PC-9 (cell line): ENCODE measurements around the gene RIBC2. TPM values are rescaled to one million over a fixed set of nuclear protein-coding genes. Genes with fewer than 3 reads are reported as not detected.
"Not testable (repeated sequence)": the region's sequence is repeated elsewhere in the genome, so short reads cannot be mapped to it uniquely, and the experiment has no call there.

ENCODE experiments used
- BruUV-seq: library from RNA; stranded (reverse); fragments of 400-500 nt; replicated peaks from 2 replicates; lab custom pipeline; 2021; lab: Mats Ljungman, UMichigan
- CTCF ChIA-PET: fragments of 300-600 bp; sonication (Branson Sonifier 250); formaldehyde crosslinking; loops from one replicate; lab custom pipeline; 2022; ENCODE audit warnings: antibody characterized with exemption; lab: Charles Lee
- POLR2A ChIA-PET: fragments of 300-600 bp; sonication (Branson Sonifier 250); formaldehyde crosslinking; loops from one replicate; lab custom pipeline; 2022; ENCODE audit warnings: antibody characterized with exemption; ENCODE audit not compliant: unreplicated experiment; lab: Charles Lee
- DNase-seq, 2 experiments: peaks; one replicate each; pipeline versions ENCODE4 v3.0.0 to v3.0.0-alpha.2; 2015 to 2022; ENCODE audit warnings: mixed read lengths in 1 of 2
- H2AFZ ChIP-seq: fragments of 200-600 bp; sonication (generic); 2 replicates; pipeline ENCODE4 v1.8.1; 2017; ENCODE audit warnings: antibody characterized with exemption
- H3F3A ChIP-seq: fragments of 200-600 bp; sonication (generic); 2 replicates; pipeline ENCODE4 v1.8.1; 2017; ENCODE audit warnings: antibody characterized with exemption, mild to moderate bottlenecking, low read depth; ENCODE audit not compliant: insufficient read depth
- H3K27ac ChIP-seq: fragments of 200-600 bp; sonication (generic); 2 replicates; pipeline ENCODE4 v1.6.1; 2016; ENCODE audit warnings: mixed run types
- H3K27me3 ChIP-seq: fragments of 200-600 bp; sonication (generic); 2 replicates; pipeline ENCODE4 v1.6.1; 2016; ENCODE audit warnings: low read depth, mixed run types; ENCODE audit not compliant: insufficient read depth
- H3K36me3 ChIP-seq: fragments of 200-600 bp; sonication (generic); 2 replicates; pipeline ENCODE4 v1.6.1; 2016; ENCODE audit warnings: low read depth, mixed run types
- H3K4me1 ChIP-seq: fragments of 200-600 bp; sonication (generic); replicated peaks from 2 replicates; pipeline ENCODE4 v1.6.1; 2016; ENCODE audit warnings: mixed run types; ENCODE audit not compliant: insufficient read depth
- H3K4me2 ChIP-seq: fragments of 200-600 bp; sonication (generic); 2 replicates; pipeline ENCODE4 v1.6.1; 2017; ENCODE audit warnings: mixed run types
- H3K4me3 ChIP-seq: fragments of 200-600 bp; sonication (generic); 2 replicates; pipeline ENCODE4 v1.6.1; 2016; ENCODE audit warnings: mixed run types
- H3K79me2 ChIP-seq: fragments of 200-600 bp; sonication (generic); 2 replicates; pipeline ENCODE4 v1.6.1; 2017; ENCODE audit warnings: low read depth, mixed run types
- H3K9me2 ChIP-seq: fragments of 200-600 bp; sonication (generic); 2 replicates; pipeline ENCODE4 v1.8.1; 2017; ENCODE audit warnings: mild to moderate bottlenecking; ENCODE audit not compliant: insufficient read depth
- H3K9me3 ChIP-seq: fragments of 200-600 bp; sonication (generic); 2 replicates; pipeline ENCODE4 v1.8.1; 2016; ENCODE audit warnings: low read depth; ENCODE audit not compliant: insufficient read depth
- H4K20me1 ChIP-seq: fragments of 200-600 bp; sonication (generic); 2 replicates; pipeline ENCODE4 v1.8.1; 2017; ENCODE audit not compliant: insufficient read depth
- EZH2 ChIP-seq: fragments of 200-600 bp; sonication (generic); IDR thresholded peaks from 2 replicates; pipeline ENCODE4 v1.8.0; 2017; ENCODE audit warnings: antibody characterized with exemption, low read depth
- intact Hi-C: fragments of 100-400 bp; cut with micrococcal nuclease; formaldehyde crosslinking; loops from one replicate; pipeline ENCODE4 v1.10.0; 2022; ENCODE audit not compliant: unreplicated experiment
- total RNA-seq: library from RNA; stranded (reverse); gene quantifications from 2 replicates; pipeline ENCODE4 v1.2.3, GENCODE V29; 2021
- TF ChIP-seq, protein P1 (sequence below): fragments of 200-600 bp; sonication (generic); conservative IDR thresholded peaks from 2 replicates; pipeline ENCODE4 v1.6.1; 2017; ENCODE audit warnings: mixed run types, antibody characterized with exemption, mild to moderate bottlenecking, moderate library complexity

RIBC2 gene
- total RNA-seq, 1 experiment from 2014 or later = 11.0 TPM

DNA sequence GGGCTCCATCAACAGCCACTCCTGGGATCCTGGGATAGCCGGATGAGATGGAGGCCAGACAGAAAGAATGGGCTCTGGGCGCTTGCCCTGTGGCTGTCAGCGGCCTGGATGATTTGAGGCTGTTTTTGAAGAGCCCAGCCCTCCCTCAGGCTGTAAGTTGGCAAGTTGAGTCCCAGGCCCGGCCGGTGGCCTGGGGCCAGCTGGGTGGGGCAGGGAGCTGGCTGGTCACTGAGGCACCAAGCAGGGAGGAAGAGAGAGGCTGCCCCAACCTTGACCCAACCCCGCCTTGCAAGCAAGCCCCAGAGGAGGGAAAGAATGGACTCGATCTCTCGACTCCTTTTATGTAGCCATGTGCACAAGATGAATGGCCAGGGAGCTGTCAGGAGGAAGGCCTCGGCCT is 34.9 kb downstream of the RIBC2 start:
- TF ChIP-seq, protein P1, sequence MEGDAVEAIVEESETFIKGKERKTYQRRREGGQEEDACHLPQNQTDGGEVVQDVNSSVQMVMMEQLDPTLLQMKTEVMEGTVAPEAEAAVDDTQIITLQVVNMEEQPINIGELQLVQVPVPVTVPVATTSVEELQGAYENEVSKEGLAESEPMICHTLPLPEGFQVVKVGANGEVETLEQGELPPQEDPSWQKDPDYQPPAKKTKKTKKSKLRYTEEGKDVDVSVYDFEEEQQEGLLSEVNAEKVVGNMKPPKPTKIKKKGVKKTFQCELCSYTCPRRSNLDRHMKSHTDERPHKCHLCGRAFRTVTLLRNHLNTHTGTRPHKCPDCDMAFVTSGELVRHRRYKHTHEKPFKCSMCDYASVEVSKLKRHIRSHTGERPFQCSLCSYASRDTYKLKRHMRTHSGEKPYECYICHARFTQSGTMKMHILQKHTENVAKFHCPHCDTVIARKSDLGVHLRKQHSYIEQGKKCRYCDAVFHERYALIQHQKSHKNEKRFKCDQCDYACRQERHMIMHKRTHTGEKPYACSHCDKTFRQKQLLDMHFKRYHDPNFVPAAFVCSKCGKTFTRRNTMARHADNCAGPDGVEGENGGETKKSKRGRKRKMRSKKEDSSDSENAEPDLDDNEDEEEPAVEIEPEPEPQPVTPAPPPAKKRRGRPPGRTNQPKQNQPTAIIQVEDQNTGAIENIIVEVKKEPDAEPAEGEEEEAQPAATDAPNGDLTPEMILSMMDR = no peak
- no peak for TF ChIP-seq EZH2
- BruUV-seq = no TSS peak
- Histone ChIP-seq H3K4me1 (peaks cover 21% of the 10 kb centered on the region), H4K20me1 (no peaks in the 10 kb centered on the region), H3K9me2 (no peaks in the 10 kb centered on the region), H3K27me3 (no peaks in the 10 kb centered on the region), H2AFZ (no peak overlapping the region), H3K79me2 (no peaks in the 10 kb centered on the region), H3K4me2 (no peak overlapping the region), H3K4me3 (no peak overlapping the region), H3K9me3 (no peaks in the 10 kb centered on the region), H3F3A (peaks cover 15% of the 10 kb centered on the region), H3K36me3 (no peaks in the 10 kb centered on the region), H3K27ac (no peak overlapping the region)
- POLR2A ChIA-PET = no interaction called here
- no peak for DNase-seq
- CTCF ChIA-PET = no interaction called here
- intact Hi-C loops = loop anchor here (10.0 kb wide), 1 partner anchor 186 kb away; no protein-coding TSS in a partner anchor

DNA sequence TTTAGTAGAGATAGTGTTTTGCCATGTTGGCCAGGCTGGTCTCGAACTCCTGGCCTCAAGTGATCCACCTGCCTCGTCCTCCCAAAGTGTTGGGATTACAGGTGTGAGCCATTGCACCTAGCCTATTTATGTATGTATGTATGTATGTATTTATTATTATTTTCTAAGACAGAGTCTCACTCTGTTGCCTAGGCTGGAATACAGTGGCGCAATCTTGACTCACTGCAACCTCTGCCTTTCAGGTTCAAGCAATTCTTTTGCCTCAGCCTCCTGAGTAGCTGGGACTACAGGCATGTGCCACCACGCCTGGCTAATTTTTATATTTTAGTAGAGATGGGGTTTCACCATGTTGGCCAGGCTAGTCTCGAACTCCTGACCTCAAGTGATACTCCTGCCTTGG is 35.9 kb downstream of the RIBC2 start:
- intact Hi-C loops = loop anchor here (10.0 kb wide), 1 partner anchor 185 kb away; no protein-coding TSS in a partner anchor
- H3K4me3 ChIP-seq, H3K4me2 ChIP-seq, H4K20me1 ChIP-seq, H3K27me3 ChIP-seq, POLR2A ChIA-PET, H3K9me2 ChIP-seq, DNase-seq, H3K27ac ChIP-seq, H3K9me3 ChIP-seq, CTCF ChIA-PET, H3K36me3 ChIP-seq, BruUV-seq, H3K79me2 ChIP-seq, H2AFZ ChIP-seq: not testable (repeated sequence)
- Histone ChIP-seq H3F3A (peaks cover 12% of the 10 kb centered on the region), H3K4me1 (peaks cover 11% of the 10 kb centered on the region)

DNA sequence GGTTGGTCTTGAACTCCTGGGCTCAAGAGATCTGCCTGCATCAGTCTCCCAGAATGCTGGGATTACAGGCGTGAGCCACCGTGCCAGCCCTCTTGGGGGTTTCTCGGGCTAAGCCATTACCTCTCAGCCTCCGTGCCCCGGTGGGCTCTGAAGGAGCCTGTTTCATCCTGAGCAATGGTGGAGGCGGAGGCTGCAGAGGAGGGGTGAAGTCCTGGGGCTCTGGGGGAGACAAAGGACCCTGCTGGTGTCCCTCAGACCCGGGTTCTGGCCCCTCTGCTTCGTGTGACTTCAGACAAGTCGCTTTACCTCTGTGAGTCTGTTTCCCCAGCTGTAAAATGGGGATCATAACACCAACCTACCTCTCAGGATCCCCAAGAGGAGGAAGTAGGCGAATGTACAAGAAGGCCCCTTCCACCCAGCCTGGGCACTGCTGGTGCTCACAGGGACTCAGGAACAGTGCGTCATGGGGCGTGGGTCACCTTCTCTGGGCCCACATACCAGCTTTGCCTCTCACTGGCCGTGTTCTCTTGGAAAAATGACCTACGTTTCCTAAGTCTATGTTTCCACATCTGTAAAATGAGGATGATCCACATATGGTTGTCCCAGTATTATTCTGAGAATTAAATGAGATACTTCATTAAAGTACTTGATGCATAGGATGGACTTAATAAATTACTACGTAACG is 36.8 kb downstream of the RIBC2 start:
- POLR2A ChIA-PET = no interaction called here
- TF ChIP-seq, protein P1 = no peak
- no peak for TF ChIP-seq EZH2
- intact Hi-C loops = no loop called here
- Histone ChIP-seq H3K4me3 (no peak overlapping the region), H3K9me2 (no peaks in the 10 kb centered on the region), H3K4me2 (no peak overlapping the region), H2AFZ (no peak overlapping the region), H3K36me3 (no peaks in the 10 kb centered on the region), H3K27me3 (no peaks in the 10 kb centered on the region), H3F3A (peaks cover 4% of the 10 kb centered on the region; the same call in 1 of the 2 replicates), H3K4me1 (peaks cover 3% of the 10 kb centered on the region), H3K27ac (no peak overlapping the region), H4K20me1 (no peaks in the 10 kb centered on the region), H3K79me2 (no peaks in the 10 kb centered on the region), H3K9me3 (no peaks in the 10 kb centered on the region)
- BruUV-seq = no TSS peak
- CTCF ChIA-PET = no interaction called here
- DNase-seq = no peak
